ENCODE data around the gene CNTN4.

DNA sequence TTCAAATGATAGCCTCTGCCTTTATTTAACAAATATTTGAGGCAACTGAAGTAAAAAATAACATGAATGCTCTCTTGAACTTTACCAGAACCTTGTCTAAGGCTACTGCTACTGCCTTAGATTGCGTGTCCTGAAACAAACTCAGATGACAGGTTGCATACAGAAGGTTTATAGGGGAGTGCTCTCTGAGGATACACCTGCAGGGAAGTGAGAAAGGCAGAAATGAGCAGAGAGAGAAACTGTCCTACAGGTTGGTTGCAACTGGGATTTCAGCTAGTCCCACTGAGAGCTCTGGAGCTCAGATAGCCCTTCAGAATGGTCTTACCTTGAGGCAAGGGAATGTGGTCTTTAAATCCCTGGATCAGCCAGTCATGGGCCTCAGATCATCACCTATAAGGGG lies 846.0 kb downstream of the CNTN4 start:
- TF ChIP-seq, protein P1, sequence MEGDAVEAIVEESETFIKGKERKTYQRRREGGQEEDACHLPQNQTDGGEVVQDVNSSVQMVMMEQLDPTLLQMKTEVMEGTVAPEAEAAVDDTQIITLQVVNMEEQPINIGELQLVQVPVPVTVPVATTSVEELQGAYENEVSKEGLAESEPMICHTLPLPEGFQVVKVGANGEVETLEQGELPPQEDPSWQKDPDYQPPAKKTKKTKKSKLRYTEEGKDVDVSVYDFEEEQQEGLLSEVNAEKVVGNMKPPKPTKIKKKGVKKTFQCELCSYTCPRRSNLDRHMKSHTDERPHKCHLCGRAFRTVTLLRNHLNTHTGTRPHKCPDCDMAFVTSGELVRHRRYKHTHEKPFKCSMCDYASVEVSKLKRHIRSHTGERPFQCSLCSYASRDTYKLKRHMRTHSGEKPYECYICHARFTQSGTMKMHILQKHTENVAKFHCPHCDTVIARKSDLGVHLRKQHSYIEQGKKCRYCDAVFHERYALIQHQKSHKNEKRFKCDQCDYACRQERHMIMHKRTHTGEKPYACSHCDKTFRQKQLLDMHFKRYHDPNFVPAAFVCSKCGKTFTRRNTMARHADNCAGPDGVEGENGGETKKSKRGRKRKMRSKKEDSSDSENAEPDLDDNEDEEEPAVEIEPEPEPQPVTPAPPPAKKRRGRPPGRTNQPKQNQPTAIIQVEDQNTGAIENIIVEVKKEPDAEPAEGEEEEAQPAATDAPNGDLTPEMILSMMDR (conservative IDR thresholded peaks at IDR 0.05; ENCODE audit: low read depth in 2 of 2): no peak
- TF ChIP-seq POLR2AphosphoS5 (IDR thresholded peaks at IDR 0.05; ENCODE audit: low read depth): no peak

Measured in GM23338 (cell line).